IMR-90 (cell line): ENCODE measurements around the gene INTS14. TPM values are rescaled to one million over a fixed set of nuclear protein-coding genes. Genes with fewer than 3 reads are reported as not detected.
A peak's percentile ranks its signal among the peaks of the same experiment; 100 is the strongest.

Experiments used
- ATAC-seq: fragments of 200-7000 bp; cut with Tn5 transposase; 2 replicates; pipeline ENCODE4 v1.9.1; 2020; ENCODE audit warnings: low read depth, mild to moderate bottlenecking, moderate library complexity
- BruUV-seq: library from RNA; stranded (reverse); fragments of 400-500 nt; replicated peaks from 2 replicates; lab custom pipeline; 2021; lab: Mats Ljungman, UMichigan
- CTCF ChIA-PET: fragments of 300-600 bp; formaldehyde crosslinking; extraction: SDS; loops from one replicate; lab custom pipeline; 2021; ENCODE audit warnings: antibody characterized with exemption; lab: Yijun Ruan, JAX
- POLR2A ChIA-PET: fragments of 300-600 bp; sonication (Branson Sonifier 250); formaldehyde crosslinking; loops from one replicate; lab custom pipeline; 2022; ENCODE audit warnings: antibody characterized with exemption; ENCODE audit not compliant: unreplicated experiment; lab: Charles Lee
- DNase-seq: peaks from one replicate; pipeline ENCODE4 v3.0.0; 2013
- H2AFZ ChIP-seq: replicated peaks from 2 replicates; pipeline ENCODE3; 2013; ENCODE audit warnings: low read length, mild to moderate bottlenecking; ENCODE audit not compliant: poor library complexity
- H2AK5ac ChIP-seq: 2 replicates; pipeline ENCODE4 v1.6.1; 2013; ENCODE audit warnings: low read depth, low read length, inconsistent platforms
- H2AK9ac ChIP-seq: replicated peaks from 2 replicates; pipeline ENCODE3; 2013; ENCODE audit warnings: mild to moderate bottlenecking, low read depth, low read length, moderate library complexity; ENCODE audit not compliant: poor library complexity
- H2BK120ac ChIP-seq: 2 replicates; pipeline ENCODE4 v1.6.1; 2013; ENCODE audit warnings: low read depth, low read length, inconsistent platforms
- H2BK15ac ChIP-seq: 3 replicates; pipeline ENCODE4 v1.6.1; 2013; ENCODE audit warnings: low read depth, low read length, inconsistent platforms
- H2BK20ac ChIP-seq: 2 replicates; pipeline ENCODE4 v1.6.1; 2013; ENCODE audit warnings: low read depth, mild to moderate bottlenecking, inconsistent platforms, low read length, moderate library complexity
- H2BK5ac ChIP-seq: 2 replicates; pipeline ENCODE4 v1.6.1; 2013; ENCODE audit warnings: mild to moderate bottlenecking, low read depth, low read length, inconsistent platforms; ENCODE audit not compliant: poor library complexity, severe bottlenecking
- H3K14ac ChIP-seq: replicated peaks from 2 replicates; pipeline ENCODE4 v1.6.1; 2013; ENCODE audit warnings: low read depth, low read length, inconsistent platforms
- H3K18ac ChIP-seq: 2 replicates; pipeline ENCODE4 v1.6.1; 2013; ENCODE audit warnings: low read depth, low read length, control low read depth
- H3K23ac ChIP-seq: 2 replicates; pipeline ENCODE4 v1.6.1; 2013; ENCODE audit warnings: low read depth, low read length, inconsistent platforms
- H3K27ac ChIP-seq: 2 replicates; pipeline ENCODE4 v1.5.1; 2013; ENCODE audit warnings: mild to moderate bottlenecking, control low read depth, low read length; ENCODE audit not compliant: insufficient read depth
- H3K27me3 ChIP-seq: 2 replicates; pipeline ENCODE4 v1.6.1; 2013; ENCODE audit warnings: low read length; ENCODE audit not compliant: control insufficient read depth, insufficient read depth
- H3K36me3 ChIP-seq: 2 replicates; pipeline ENCODE4 v1.6.1; 2013; ENCODE audit warnings: low read length, mixed read lengths; ENCODE audit not compliant: control insufficient read depth, insufficient read depth
- H3K4ac ChIP-seq: 2 replicates; pipeline ENCODE4 v1.6.1; 2013; ENCODE audit warnings: low read depth, low read length, inconsistent platforms
- H3K4me1 ChIP-seq: 2 replicates; pipeline ENCODE4 v1.6.1; 2013; ENCODE audit warnings: low read length, mixed read lengths; ENCODE audit not compliant: control insufficient read depth, insufficient read depth
- H3K4me2 ChIP-seq: 2 replicates; pipeline ENCODE4 v1.6.1; 2013; ENCODE audit warnings: low read depth, mild to moderate bottlenecking, control low read depth, low read length, moderate library complexity
- H3K4me3 ChIP-seq: 2 replicates; pipeline ENCODE4 v1.5.1; 2013; ENCODE audit warnings: low read depth, mild to moderate bottlenecking, control low read depth, low read length, moderate library complexity; ENCODE audit not compliant: insufficient read depth
- H3K56ac ChIP-seq: 2 replicates; pipeline ENCODE4 v1.6.1; 2013; ENCODE audit warnings: low read length, inconsistent platforms; ENCODE audit not compliant: insufficient read depth; ENCODE audit errors: extremely low read depth
- H3K79me1 ChIP-seq, 2 experiments: 2 replicates each; pipeline ENCODE4 v1.6.1; 2013; ENCODE audit warnings: low read length in 2 of 2, inconsistent platforms in 1 of 2, low read depth in 1 of 2
- H3K9ac ChIP-seq: 2 replicates; pipeline ENCODE4 v1.6.1; 2013; ENCODE audit warnings: low read depth, low read length, control low read depth
- H3K9me1 ChIP-seq: 2 replicates; pipeline ENCODE4 v1.6.1; 2013; ENCODE audit warnings: low read length, inconsistent platforms; ENCODE audit not compliant: insufficient read depth
- H3K9me3 ChIP-seq: 2 replicates; pipeline ENCODE4 v1.6.1; 2013; ENCODE audit warnings: low read length; ENCODE audit not compliant: control insufficient read depth, insufficient read depth
- H4K20me1 ChIP-seq: 2 replicates; pipeline ENCODE4 v1.6.1; 2013; ENCODE audit warnings: low read length, inconsistent platforms; ENCODE audit not compliant: insufficient read depth
- H4K5ac ChIP-seq: 2 replicates; pipeline ENCODE4 v1.6.1; 2013; ENCODE audit warnings: mild to moderate bottlenecking, low read depth, low read length, control low read depth
- H4K8ac ChIP-seq, 2 experiments: 2 replicates each; pipeline ENCODE4 v1.6.1; 2013; ENCODE audit warnings: low read depth in 2 of 2, low read length in 2 of 2, control low read depth in 1 of 2, inconsistent platforms in 1 of 2
- H4K91ac ChIP-seq: 2 replicates; pipeline ENCODE4 v1.6.1; 2013; ENCODE audit warnings: low read depth, low read length, inconsistent platforms; ENCODE audit not compliant: insufficient read depth
- BHLHE40 ChIP-seq: fragments of 150-350 bp; IDR thresholded peaks from 2 replicates; pipeline ENCODE4 v1.6.1; 2016; ENCODE audit warnings: mild to moderate bottlenecking, low read depth, low read length
- CHD1 ChIP-seq: IDR thresholded peaks from 2 replicates; pipeline ENCODE4 v1.6.1; 2012; ENCODE audit warnings: low read depth, low read length, improper control_type of control experiment
- FOS ChIP-seq: fragments of 150-350 bp; IDR thresholded peaks from 2 replicates; pipeline ENCODE4 v1.6.1; 2016; ENCODE audit warnings: low read depth, low read length
- MAFK ChIP-seq: IDR thresholded peaks from 2 replicates; pipeline ENCODE4 v1.6.1; 2012; ENCODE audit warnings: low read depth, low read length, improper control_type of control experiment
- MAZ ChIP-seq: IDR thresholded peaks from 2 replicates; pipeline ENCODE4 v1.6.1; 2012; ENCODE audit warnings: low read depth, mild to moderate bottlenecking, low read length, improper control_type of control experiment, moderate library complexity, borderline replicate concordance
- NFE2L2 ChIP-seq: fragments of 150-350 bp; IDR thresholded peaks from 2 replicates; pipeline ENCODE4 v1.6.1; 2016; ENCODE audit warnings: low read depth, mild to moderate bottlenecking, low read length
- RFX5 ChIP-seq: IDR thresholded peaks from 2 replicates; pipeline ENCODE4 v1.8.0; 2012; ENCODE audit warnings: low read depth, mild to moderate bottlenecking, low read length, moderate library complexity
- SMC3 ChIP-seq: fragments of 150-350 bp; IDR thresholded peaks from 2 replicates; pipeline ENCODE4 v1.6.1; 2016; ENCODE audit warnings: low read depth, mild to moderate bottlenecking, antibody characterized with exemption, low read length, moderate library complexity
- WGBS, 2 experiments: methylation state at CpG; one replicate each; pipeline versions ENCODE4 v1.1.5 to v1.1.7; 2013; ENCODE audit warnings: missing lambda C conversion rate in 2 of 2; ENCODE audit not compliant: insufficient read length in 1 of 2; ENCODE audit errors: extremely low coverage in 2 of 2; 5-methylcytosine and 5-hydroxymethylcytosine counted together
- dilution Hi-C: fragments of 300-500 bp; cut with HindIII; formaldehyde crosslinking; loops from one replicate; pipeline ENCODE4 v1.14.3; 2018; ENCODE audit warnings: low sequenced_read_pairs; ENCODE audit not compliant: unreplicated experiment
- in situ Hi-C: fragments of 300-500 bp; cut with MboI; formaldehyde crosslinking; loops from 3 replicates; pipeline ENCODE4 v1.14.3; 2019; ENCODE audit warnings: low sequenced_read_pairs, inconsistent platforms, mixed read lengths
- intact Hi-C: fragments of 100-400 bp; cut with micrococcal nuclease; formaldehyde crosslinking; loops from 2 replicates; pipeline ENCODE4 v1.10.0; 2022
- polyA plus RNA-seq, 3 experiments: library from polyadenylated mRNA; depleted of rRNA; stranded (reverse); fragments of >200 nt; gene quantifications; 2 replicates each; pipeline ENCODE4 v1.2.3, GENCODE V29; 2012; ENCODE audit warnings: low replicate concordance in 1 of 3
- total RNA-seq: library from RNA; depleted of rRNA; stranded (reverse); fragments of >200 nt; gene quantifications from 2 replicates; pipeline ENCODE4 v1.2.3, GENCODE V29; 2012
- TF ChIP-seq, protein P1 (sequence below): fragments of 150-350 bp; IDR thresholded peaks from 2 replicates; pipeline ENCODE4 v1.6.1; 2016; ENCODE audit warnings: low read depth, mild to moderate bottlenecking, low read length, moderate library complexity, borderline replicate concordance
- TF ChIP-seq, protein P2 (sequence below): fragments of 150-350 bp; IDR thresholded peaks from 2 replicates; pipeline ENCODE4 v1.6.1; 2017; ENCODE audit warnings: mild to moderate bottlenecking, antibody characterized with exemption, low read length, low read depth
- TF ChIP-seq, protein P3 (sequence below): conservative IDR thresholded peaks from 2 replicates; pipeline ENCODE4 v1.5.1; 2012; ENCODE audit warnings: mild to moderate bottlenecking, low read depth, low read length, improper control_type of control experiment

The INTS14 gene
- total and polyA plus RNA-seq, 2 of the 4 experiments (the other 2 are of a cell fraction): 22.9 to 39.5 TPM

DNA sequence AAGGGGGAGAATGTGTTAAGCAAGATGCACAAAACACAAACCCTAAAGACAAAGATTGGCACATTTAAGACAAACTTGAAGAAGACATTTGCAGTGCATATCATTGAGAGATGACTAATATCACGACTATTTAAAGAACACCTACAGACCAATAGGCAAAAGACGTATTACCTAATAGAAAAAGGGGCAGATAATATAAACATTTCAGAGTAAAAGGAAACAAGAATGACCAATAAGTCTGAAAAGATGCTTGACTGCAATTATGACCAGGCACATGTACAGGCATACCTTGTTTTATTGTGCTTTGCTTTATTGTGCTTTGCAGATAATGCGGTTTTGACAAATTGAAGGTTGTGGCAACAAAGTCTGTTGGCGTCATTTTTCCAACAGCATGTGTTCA is 75.7 kb downstream of the INTS14 start:
- no peak overlapping the region for H2BK20ac ChIP-seq
- no peaks in the 10 kb centered on the region for H3K27me3 ChIP-seq
- ATAC-seq (no peak), DNase-seq (peak; percentile 25)
- no peak overlapping the region for H4K8ac ChIP-seq
- H4K5ac ChIP-seq: no peak overlapping the region
- H3K36me3 ChIP-seq: peaks cover 2% of the 10 kb centered on the region; the same call in 1 of the 2 replicates
- no peak overlapping the region for H2BK15ac ChIP-seq
- no peak overlapping the region for H3K9ac ChIP-seq
- no peak for TF ChIP-seq MAZ
- TF ChIP-seq, protein P1, sequence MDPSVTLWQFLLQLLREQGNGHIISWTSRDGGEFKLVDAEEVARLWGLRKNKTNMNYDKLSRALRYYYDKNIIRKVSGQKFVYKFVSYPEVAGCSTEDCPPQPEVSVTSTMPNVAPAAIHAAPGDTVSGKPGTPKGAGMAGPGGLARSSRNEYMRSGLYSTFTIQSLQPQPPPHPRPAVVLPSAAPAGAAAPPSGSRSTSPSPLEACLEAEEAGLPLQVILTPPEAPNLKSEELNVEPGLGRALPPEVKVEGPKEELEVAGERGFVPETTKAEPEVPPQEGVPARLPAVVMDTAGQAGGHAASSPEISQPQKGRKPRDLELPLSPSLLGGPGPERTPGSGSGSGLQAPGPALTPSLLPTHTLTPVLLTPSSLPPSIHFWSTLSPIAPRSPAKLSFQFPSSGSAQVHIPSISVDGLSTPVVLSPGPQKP: no peak
- no peak for TF ChIP-seq MAFK
- TF ChIP-seq RFX5: no peak
- no peak for TF ChIP-seq CHD1
- TF ChIP-seq, protein P2, sequence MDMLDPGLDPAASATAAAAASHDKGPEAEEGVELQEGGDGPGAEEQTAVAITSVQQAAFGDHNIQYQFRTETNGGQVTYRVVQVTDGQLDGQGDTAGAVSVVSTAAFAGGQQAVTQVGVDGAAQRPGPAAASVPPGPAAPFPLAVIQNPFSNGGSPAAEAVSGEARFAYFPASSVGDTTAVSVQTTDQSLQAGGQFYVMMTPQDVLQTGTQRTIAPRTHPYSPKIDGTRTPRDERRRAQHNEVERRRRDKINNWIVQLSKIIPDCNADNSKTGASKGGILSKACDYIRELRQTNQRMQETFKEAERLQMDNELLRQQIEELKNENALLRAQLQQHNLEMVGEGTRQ: no peak
- no peak for TF ChIP-seq BHLHE40
- TF ChIP-seq FOS: no peak
- no peak for TF ChIP-seq SMC3
- no peak for TF ChIP-seq NFE2L2
- TF ChIP-seq, protein P3, sequence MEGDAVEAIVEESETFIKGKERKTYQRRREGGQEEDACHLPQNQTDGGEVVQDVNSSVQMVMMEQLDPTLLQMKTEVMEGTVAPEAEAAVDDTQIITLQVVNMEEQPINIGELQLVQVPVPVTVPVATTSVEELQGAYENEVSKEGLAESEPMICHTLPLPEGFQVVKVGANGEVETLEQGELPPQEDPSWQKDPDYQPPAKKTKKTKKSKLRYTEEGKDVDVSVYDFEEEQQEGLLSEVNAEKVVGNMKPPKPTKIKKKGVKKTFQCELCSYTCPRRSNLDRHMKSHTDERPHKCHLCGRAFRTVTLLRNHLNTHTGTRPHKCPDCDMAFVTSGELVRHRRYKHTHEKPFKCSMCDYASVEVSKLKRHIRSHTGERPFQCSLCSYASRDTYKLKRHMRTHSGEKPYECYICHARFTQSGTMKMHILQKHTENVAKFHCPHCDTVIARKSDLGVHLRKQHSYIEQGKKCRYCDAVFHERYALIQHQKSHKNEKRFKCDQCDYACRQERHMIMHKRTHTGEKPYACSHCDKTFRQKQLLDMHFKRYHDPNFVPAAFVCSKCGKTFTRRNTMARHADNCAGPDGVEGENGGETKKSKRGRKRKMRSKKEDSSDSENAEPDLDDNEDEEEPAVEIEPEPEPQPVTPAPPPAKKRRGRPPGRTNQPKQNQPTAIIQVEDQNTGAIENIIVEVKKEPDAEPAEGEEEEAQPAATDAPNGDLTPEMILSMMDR: no peak
- no peak overlapping the region for H3K4ac ChIP-seq
- H3K79me1 ChIP-seq: peaks cover 37 to 85% of the 10 kb centered on the region in 2 experiments
- in situ Hi-C loops (no loop called here), dilution Hi-C loops (no loop called here), intact Hi-C loops (no loop called here)
- peak overlapping the region; percentile 49; the same call in 1 of the 2 replicates for H3K4me2 ChIP-seq
- H2AK5ac ChIP-seq: no peak overlapping the region
- BruUV-seq: no TSS peak
- H3K9me3 ChIP-seq: no peaks in the 10 kb centered on the region
- H3K23ac ChIP-seq: no peak overlapping the region
- H3K18ac ChIP-seq: no peak overlapping the region
- POLR2A ChIA-PET: no interaction called here
- no peak overlapping the region for H2AK9ac ChIP-seq
- peaks cover 11% of the 10 kb centered on the region for H3K4me1 ChIP-seq
- no peak overlapping the region for H3K56ac ChIP-seq
- H4K20me1 ChIP-seq: peaks cover 66% of the 10 kb centered on the region
- no peak overlapping the region for H2BK5ac ChIP-seq
- no peak overlapping the region for H3K14ac ChIP-seq
- CTCF ChIA-PET: no interaction called here
- no peak overlapping the region for H2AFZ ChIP-seq
- H4K91ac ChIP-seq: no peak overlapping the region
- no peak overlapping the region for H3K4me3 ChIP-seq
- whole genome bisulfite sequencing, 2 experiments: no CpG with 5 or more reads among the region's 4 CpGs
- no peak overlapping the region for H3K27ac ChIP-seq
- H3K9me1 ChIP-seq: peaks cover 31% of the 10 kb centered on the region
- H2BK120ac ChIP-seq: no peak overlapping the region
